ENCODE results near the gene ARSI. TPM values are rescaled to one million over a fixed set of nuclear protein-coding genes. Genes with fewer than 3 reads are reported as not detected.

Gene ARSI
- total RNA-seq, 1 experiment from 2014 or later, result 5.9 TPM

DNA sequence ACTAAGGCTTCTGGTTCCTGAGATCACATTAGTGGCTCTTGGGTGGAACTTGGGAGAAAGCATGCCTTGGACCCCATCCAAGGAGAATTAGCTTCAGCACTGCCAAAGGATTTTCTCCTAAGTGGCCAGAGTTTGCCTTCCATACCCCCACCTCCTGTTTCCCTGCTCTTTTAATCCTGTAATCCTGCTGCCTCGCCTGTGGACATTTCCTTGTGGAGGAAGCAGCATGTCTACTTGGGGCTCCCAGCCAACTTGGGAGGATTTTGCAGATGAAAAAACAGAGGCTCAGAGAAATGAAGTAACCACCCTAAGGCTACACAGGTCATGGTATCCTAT lies 1.6 kb downstream of the ARSI start:
- peak overlapping the region; percentile 64 for H3K4me3 Mint-ChIP-seq
- no peak overlapping the region for H3K27ac Mint-ChIP-seq
- no peaks in the 10 kb centered on the region for H3K9me3 Mint-ChIP-seq
- H3K36me3 Mint-ChIP-seq, result no peaks in the 10 kb centered on the region
- DNase-seq (ENCODE audit: low spot score) (no peak), ATAC-seq (no peak)
- H3K27me3 Mint-ChIP-seq (ENCODE audit: low read depth), result peaks cover 17% of the 10 kb centered on the region
- ChIA-PET CTCF (no interaction called here), POLR2A (interaction anchor here (1.2 kb wide), 1 partner anchor 28 kb away, joined by 5 read pairs; no protein-coding TSS in a partner anchor)
- TF ChIP-seq FOXP1 (CRISPR knock-in tag; IDR thresholded peaks at IDR 0.05; ENCODE audit: borderline replicate concordance), result no peak
- no peak for TF ChIP-seq TEAD4 (CRISPR knock-in tag; IDR thresholded peaks at IDR 0.05)
- no peak for TF ChIP-seq USF1 (CRISPR knock-in tag; IDR thresholded peaks at IDR 0.05)
- TF ChIP-seq, protein P1, sequence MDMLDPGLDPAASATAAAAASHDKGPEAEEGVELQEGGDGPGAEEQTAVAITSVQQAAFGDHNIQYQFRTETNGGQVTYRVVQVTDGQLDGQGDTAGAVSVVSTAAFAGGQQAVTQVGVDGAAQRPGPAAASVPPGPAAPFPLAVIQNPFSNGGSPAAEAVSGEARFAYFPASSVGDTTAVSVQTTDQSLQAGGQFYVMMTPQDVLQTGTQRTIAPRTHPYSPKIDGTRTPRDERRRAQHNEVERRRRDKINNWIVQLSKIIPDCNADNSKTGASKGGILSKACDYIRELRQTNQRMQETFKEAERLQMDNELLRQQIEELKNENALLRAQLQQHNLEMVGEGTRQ (CRISPR knock-in tag; IDR thresholded peaks at IDR 0.05), result no peak
- no peak for TF ChIP-seq MYBL2 (CRISPR knock-in tag; IDR thresholded peaks at IDR 0.05)
- no peak for TF ChIP-seq ZNF281 (CRISPR knock-in tag; IDR thresholded peaks at IDR 0.05)
- no peak for TF ChIP-seq FOXJ3 (CRISPR knock-in tag; IDR thresholded peaks at IDR 0.05; ENCODE audit: borderline replicate concordance)
- TF ChIP-seq, protein P2, sequence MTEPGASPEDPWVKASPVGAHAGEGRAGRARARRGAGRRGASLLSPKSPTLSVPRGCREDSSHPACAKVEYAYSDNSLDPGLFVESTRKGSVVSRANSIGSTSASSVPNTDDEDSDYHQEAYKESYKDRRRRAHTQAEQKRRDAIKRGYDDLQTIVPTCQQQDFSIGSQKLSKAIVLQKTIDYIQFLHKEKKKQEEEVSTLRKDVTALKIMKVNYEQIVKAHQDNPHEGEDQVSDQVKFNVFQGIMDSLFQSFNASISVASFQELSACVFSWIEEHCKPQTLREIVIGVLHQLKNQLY (CRISPR knock-in tag; IDR thresholded peaks at IDR 0.05), result no peak
- H3K4me1 Mint-ChIP-seq, result peaks cover 54% of the 10 kb centered on the region

GRCh38 chr5:150300496-150301169 lies 2.1 kb downstream of the ARSI start:
- peaks cover 49% of the 10 kb centered on the region for H3K4me1 Mint-ChIP-seq
- CTCF ChIA-PET, result interaction anchor here (0.9 to 2.7 kb wide), 2 partner anchors 11 to 50 kb away, joined by 3 to 13 read pairs; partner anchors contain the start of gene CAMK2A
- H3K4me3 Mint-ChIP-seq, result peak overlapping the region; percentile 64
- ATAC-seq, result no peak
- no peaks in the 10 kb centered on the region for H3K36me3 Mint-ChIP-seq
- H3K9me3 Mint-ChIP-seq, result no peaks in the 10 kb centered on the region
- TF ChIP-seq ATF1 (CRISPR knock-in tag; IDR thresholded peaks at IDR 0.05), result no peak
- no peak for TF ChIP-seq ZNF396 (CRISPR knock-in tag; IDR thresholded peaks at IDR 0.05; ENCODE audit: borderline replicate concordance)
- TF ChIP-seq, protein P3, sequence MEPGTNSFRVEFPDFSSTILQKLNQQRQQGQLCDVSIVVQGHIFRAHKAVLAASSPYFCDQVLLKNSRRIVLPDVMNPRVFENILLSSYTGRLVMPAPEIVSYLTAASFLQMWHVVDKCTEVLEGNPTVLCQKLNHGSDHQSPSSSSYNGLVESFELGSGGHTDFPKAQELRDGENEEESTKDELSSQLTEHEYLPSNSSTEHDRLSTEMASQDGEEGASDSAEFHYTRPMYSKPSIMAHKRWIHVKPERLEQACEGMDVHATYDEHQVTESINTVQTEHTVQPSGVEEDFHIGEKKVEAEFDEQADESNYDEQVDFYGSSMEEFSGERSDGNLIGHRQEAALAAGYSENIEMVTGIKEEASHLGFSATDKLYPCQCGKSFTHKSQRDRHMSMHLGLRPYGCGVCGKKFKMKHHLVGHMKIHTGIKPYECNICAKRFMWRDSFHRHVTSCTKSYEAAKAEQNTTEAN (CRISPR knock-in tag; IDR thresholded peaks at IDR 0.05), result no peak
- no peak for TF ChIP-seq RELA (CRISPR knock-in tag; IDR thresholded peaks at IDR 0.05; ENCODE audit: borderline replicate concordance)
- TF ChIP-seq TEAD4 (CRISPR knock-in tag; IDR thresholded peaks at IDR 0.05), result no peak
- TF ChIP-seq PRRX2 (CRISPR knock-in tag; IDR thresholded peaks at IDR 0.05), result no peak
- H3K27me3 Mint-ChIP-seq (ENCODE audit: low read depth), result peaks cover 17% of the 10 kb centered on the region
- POLR2A ChIA-PET, result interaction anchor here (1.2 kb wide), 1 partner anchor 28 kb away, joined by 5 read pairs; no protein-coding TSS in a partner anchor
- H3K27ac Mint-ChIP-seq, result no peak overlapping the region
- no peak for DNase-seq (ENCODE audit: low spot score)

- Mint-ChIP-seq H3K27me3 (ENCODE audit: low read depth) (peaks cover 17% of the 10 kb centered on the region), H3K9me3 (no peaks in the 10 kb centered on the region), H3K4me1 (peaks cover 40% of the 10 kb centered on the region), H3K27ac (no peak overlapping the region), H3K4me3 (no peak overlapping the region), H3K36me3 (no peaks in the 10 kb centered on the region)
- DNase-seq (ENCODE audit: low spot score) (no peak), ATAC-seq (no peak)
- POLR2A ChIA-PET, result interaction anchor here (1.2 kb wide), 1 partner anchor 27 kb away, joined by 5 read pairs; no protein-coding TSS in a partner anchor
- TF ChIP-seq NFYB (CRISPR knock-in tag; conservative IDR thresholded peaks at IDR 0.05; ENCODE audit: low read depth), result no peak
- TF ChIP-seq, protein P4, sequence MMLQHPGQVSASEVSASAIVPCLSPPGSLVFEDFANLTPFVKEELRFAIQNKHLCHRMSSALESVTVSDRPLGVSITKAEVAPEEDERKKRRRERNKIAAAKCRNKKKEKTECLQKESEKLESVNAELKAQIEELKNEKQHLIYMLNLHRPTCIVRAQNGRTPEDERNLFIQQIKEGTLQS (CRISPR knock-in tag; conservative IDR thresholded peaks at IDR 0.05), result no peak
- CTCF ChIA-PET, result interaction anchor here (0.9 to 2.7 kb wide), 2 partner anchors 10 to 51 kb away, joined by 3 to 13 read pairs; partner anchors contain the start of gene CAMK2A
These were observed 3.0 kb downstream of the ARSI start for GRCh38 chr5:150299571-150300327.
